ENCODE data around the gene PTPRJ. TPM values are rescaled to one million over a fixed set of nuclear protein-coding genes. Genes with fewer than 3 reads are reported as not detected.

The PTPRJ gene
- total RNA-seq, 1 donor = 6.6 TPM

DNA sequence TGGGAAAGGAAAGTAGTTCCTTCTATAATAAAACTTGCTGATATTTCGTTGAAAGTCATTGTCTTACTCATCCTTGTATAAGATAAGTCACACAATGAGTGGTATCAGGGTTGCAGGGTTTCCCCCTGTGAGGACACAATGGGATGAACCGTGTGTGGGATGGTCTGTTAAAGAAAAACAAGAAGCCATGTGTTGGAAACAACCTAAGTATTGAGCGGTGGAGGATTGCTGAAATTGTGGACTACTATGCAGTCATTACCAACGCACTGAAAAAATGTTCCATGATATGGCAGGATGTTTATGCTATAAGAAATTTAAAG lies 28.6 kb downstream of the PTPRJ start:
- DNase-seq (ENCODE audit: low read depth) = no peak
- TF ChIP-seq, protein P1, sequence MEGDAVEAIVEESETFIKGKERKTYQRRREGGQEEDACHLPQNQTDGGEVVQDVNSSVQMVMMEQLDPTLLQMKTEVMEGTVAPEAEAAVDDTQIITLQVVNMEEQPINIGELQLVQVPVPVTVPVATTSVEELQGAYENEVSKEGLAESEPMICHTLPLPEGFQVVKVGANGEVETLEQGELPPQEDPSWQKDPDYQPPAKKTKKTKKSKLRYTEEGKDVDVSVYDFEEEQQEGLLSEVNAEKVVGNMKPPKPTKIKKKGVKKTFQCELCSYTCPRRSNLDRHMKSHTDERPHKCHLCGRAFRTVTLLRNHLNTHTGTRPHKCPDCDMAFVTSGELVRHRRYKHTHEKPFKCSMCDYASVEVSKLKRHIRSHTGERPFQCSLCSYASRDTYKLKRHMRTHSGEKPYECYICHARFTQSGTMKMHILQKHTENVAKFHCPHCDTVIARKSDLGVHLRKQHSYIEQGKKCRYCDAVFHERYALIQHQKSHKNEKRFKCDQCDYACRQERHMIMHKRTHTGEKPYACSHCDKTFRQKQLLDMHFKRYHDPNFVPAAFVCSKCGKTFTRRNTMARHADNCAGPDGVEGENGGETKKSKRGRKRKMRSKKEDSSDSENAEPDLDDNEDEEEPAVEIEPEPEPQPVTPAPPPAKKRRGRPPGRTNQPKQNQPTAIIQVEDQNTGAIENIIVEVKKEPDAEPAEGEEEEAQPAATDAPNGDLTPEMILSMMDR (IDR thresholded peaks at IDR 0.05; ENCODE audit: insufficient read depth, low read length) = no peak
- no peak overlapping the region for H3K4me3 ChIP-seq (ENCODE audit: low read depth, low read length)

DNA sequence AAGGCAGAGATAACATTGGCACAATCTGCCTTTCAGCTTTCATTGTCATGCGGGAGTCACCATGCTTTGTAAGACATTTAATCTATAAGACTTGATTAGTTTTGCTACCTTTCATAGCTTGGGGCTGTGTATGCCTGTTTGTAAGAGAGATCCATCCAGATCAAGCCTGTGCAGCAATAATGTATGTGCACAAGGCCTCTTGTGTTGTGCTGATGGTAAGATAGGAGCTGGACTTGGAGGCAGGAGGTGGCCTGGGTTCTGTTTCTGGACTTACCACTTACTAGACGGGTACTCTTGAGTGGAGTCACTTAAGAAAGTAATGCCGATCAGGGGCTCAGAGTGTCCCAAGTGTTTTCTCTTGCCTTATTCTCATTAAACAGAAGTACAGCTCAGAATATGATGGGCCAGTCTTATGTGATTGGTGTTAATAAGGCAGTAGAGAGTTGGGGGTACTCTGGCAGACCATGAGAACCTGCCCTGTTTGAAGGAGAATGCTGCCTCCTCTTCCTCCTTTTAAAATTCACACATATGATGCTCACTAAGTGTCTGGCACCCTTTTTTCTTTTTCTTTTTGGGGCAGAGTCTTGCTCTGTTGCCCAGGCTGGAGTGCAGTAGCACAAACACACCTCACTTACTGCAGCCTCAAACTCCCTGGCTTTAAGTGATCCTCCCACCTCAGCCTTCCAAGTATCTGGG lies 30.9 kb downstream of the PTPRJ start:
- no peak for DNase-seq (ENCODE audit: low read depth)
- TF ChIP-seq, protein P1 (IDR thresholded peaks at IDR 0.05; ENCODE audit: insufficient read depth, low read length) = no peak
- H3K4me3 ChIP-seq (ENCODE audit: low read depth, low read length) = no peak overlapping the region

DNA sequence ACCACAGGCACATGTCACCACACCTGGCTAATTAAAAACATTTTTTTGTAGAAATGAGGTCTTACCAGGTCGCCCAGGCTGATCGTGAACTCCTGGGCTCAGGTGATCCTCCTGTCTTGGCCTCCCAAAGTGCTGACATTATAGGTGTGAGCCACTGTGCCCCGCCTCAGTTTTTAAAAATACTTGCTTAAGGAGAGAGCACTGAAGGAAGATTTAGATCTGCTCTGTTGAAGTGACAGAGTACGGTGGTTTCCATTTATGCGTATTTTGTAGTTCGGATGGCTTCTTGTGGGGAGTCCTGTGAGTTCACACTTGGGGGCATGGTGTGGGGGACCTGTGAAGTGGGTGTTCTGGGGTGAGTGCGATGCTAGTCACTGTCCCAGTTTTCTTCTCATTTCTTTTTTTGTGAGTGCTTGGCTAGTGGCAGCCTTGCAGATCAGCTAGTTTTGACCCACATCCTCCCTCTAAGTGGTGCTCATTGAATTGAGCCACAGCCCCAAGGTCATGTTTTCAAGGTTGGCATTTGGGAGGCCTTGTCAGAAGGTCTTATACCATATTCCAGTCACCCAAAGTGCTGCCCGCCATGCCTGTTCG lies 31.5 kb downstream of the PTPRJ start:
- DNase-seq (ENCODE audit: low read depth) = no peak
- TF ChIP-seq, protein P1 (IDR thresholded peaks at IDR 0.05; ENCODE audit: insufficient read depth, low read length) = no peak
- H3K4me3 ChIP-seq (ENCODE audit: low read depth, low read length) = no peak overlapping the region

DNA sequence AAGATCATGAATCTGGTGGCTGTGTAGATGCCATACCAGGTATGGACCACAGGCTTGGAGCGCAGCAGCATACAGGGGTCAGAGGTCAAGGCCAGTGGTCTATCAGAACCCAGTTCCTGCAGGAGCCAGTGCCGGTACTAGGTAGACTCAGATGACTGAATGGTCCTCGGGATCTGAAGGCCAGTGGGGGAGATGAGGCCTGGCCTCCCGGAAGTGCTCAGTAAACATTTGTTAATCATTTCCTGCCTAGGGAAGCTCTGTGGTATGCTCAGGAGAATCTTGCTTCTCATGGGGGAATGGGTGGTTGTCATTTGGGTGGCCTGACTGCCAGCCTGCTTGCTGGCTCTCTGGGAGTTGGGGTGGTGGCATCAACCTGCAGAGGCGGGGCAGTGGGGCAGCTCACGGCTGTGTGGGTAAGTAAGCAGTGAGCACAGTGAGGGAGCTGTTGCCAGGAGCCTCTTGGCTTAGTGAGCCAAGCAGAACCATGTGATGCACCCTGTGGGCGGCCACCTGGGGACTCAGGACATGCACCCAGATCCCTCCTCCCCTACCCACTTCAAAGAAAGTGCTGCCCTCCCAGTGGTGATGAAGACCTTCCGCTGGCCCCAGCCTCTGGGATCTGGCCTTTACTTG lies 33.0 kb downstream of the PTPRJ start:
- TF ChIP-seq, protein P1 (IDR thresholded peaks at IDR 0.05; ENCODE audit: insufficient read depth, low read length) = no peak
- no peak overlapping the region for H3K4me3 ChIP-seq (ENCODE audit: low read depth, low read length)
- no peak for DNase-seq (ENCODE audit: low read depth)

DNA sequence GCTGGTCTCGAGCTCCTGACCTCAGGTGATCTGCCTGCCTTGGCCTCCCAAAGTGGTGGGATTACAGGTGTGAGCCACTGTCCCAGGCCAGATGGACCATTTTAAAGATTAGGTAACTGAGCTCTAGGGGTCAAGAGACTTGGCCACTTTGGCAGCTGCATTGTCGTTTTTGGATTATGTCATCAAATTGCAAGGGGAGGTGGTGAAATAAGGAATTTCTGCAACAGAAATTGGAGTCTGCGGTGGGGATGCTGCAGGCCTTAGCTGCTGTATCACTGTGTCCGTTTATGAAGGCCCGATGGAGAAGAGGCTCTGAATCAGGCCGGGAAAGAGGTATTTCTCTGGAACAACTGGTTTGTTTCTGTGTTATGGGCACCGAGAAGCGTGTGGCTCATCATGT lies 34.6 kb downstream of the PTPRJ start:
- no peak overlapping the region for H3K4me3 ChIP-seq (ENCODE audit: low read depth, low read length)
- no peak for DNase-seq (ENCODE audit: low read depth)
- TF ChIP-seq, protein P1 (IDR thresholded peaks at IDR 0.05; ENCODE audit: insufficient read depth, low read length) = no peak

DNA sequence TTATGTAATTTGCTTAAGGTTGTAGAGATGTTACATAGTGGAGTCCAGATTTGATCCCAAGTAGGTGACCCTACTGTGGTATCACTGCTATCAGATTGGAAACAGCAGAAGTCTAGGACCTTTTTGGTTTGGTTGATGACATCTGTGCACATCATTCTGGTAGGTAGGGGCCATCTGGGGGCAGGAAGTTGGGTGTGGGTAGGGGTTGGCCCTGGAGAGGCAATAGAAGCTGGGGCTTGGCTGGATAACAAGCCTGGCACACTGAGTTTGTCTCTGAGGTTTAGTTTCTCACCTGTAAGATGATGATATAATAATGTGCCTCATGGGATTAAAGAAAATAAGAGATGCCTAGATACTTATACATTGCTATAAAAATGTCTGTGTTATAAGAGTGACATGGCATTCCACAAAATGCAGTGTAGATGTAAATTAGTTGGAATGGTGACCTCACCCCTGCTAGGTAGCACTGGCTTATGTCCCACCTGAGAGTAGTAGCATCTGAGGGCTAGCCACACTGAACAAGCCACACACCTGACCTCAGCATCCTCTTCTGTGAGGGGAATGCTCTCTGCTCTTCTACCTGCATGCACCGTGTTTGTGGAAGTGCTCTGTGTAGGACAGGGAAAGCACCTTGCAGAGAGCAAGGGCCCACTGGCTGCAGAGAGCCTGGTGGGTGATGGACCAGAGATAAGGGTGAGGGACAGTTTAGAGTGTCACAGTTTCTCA lies 36.9 kb downstream of the PTPRJ start:
- no peak for DNase-seq (ENCODE audit: low read depth)
- H3K4me3 ChIP-seq (ENCODE audit: low read depth, low read length) = no peak overlapping the region
- TF ChIP-seq, protein P1 (IDR thresholded peaks at IDR 0.05; ENCODE audit: insufficient read depth, low read length) = no peak

Measured in fibroblast of the aortic adventitia (primary cell).